Measurements from ENCODE around the gene AGAP1. TPM values are rescaled to one million over a fixed set of nuclear protein-coding genes. Genes with fewer than 3 reads are reported as not detected.

Gene AGAP1
- polyA plus RNA-seq, 2 of the 4 experiments (the other 2 are of a cell fraction): 20.2 to 21.9 TPM

- TF ChIP-seq HMGXB4 (CRISPR knock-in tag; IDR thresholded peaks at IDR 0.05; ENCODE audit: borderline replicate concordance) (no peak), FOSL2 (IDR thresholded peaks at IDR 0.05) (no peak), FOSL2 (CRISPR knock-in tag; IDR thresholded peaks at IDR 0.05) (no peak), CTCF (IDR thresholded peaks at IDR 0.05) (no peak), ZFP36 (IDR thresholded peaks at IDR 0.05; ENCODE audit: borderline replicate concordance, partially characterized antibody) (no peak), BHLHE40 (IDR thresholded peaks at IDR 0.05; ENCODE audit: low read depth, low read length) (no peak), POLR2AphosphoS2 (conservative IDR thresholded peaks at IDR 0.05; ENCODE audit: low read length) (no peak), ESRRA (IDR thresholded peaks at IDR 0.05; ENCODE audit: borderline replicate concordance, low read length) (no peak), ZNF302 (CRISPR knock-in tag; IDR thresholded peaks at IDR 0.05) (no peak), USF2 (IDR thresholded peaks at IDR 0.05) (no peak), MYC (IDR thresholded peaks at IDR 0.05; ENCODE audit: borderline replicate concordance, low read length) (no peak), ELK1 (IDR thresholded peaks at IDR 0.05; ENCODE audit: low read depth, low read length) (no peak), CEBPB (IDR thresholded peaks at IDR 0.05) (no peak), CBX2 (IDR thresholded peaks at IDR 0.05; ENCODE audit: borderline replicate concordance, low read depth) (no peak), RCOR1 (IDR thresholded peaks at IDR 0.05; ENCODE audit: low read depth, low read length) (no peak), NR3C1 (IDR thresholded peaks at IDR 0.05) (no peak), HEYL (CRISPR knock-in tag; IDR thresholded peaks at IDR 0.05) (no peak)
- CTCF ChIA-PET: interaction anchor here (0.5 to 1.8 kb wide), 5 partner anchors 12 to 284 kb away, joined by 3 to 5 read pairs (median 3); no protein-coding TSS in a partner anchor
Measured at GRCh38 chr2:235698028-235698427, 204.2 kb downstream of the AGAP1 start.

GRCh38 chr2:235698491-235698890 is 204.6 kb downstream of the AGAP1 start:
- no peak for DNase-seq (ENCODE audit: low read depth in 1 of 2, low spot score in 1 of 2)
- POLR2A ChIA-PET: no interaction called here
- CTCF ChIA-PET: interaction anchor here (1.0 to 1.8 kb wide), 4 partner anchors 12 to 67 kb away, joined by 3 to 5 read pairs (median 3); no protein-coding TSS in a partner anchor
- 97% methylated on average over 7 of the region's 7 CpGs for WGBS (ENCODE audit: missing lambda C conversion rate)
- no peak for FAIRE-seq
- Histone ChIP-seq H3K9me3 (no peaks in the 10 kb centered on the region), H3K4me2 (no peak overlapping the region), H3K4me3 (no peak overlapping the region), H3K4me1 (peaks cover 22% of the 10 kb centered on the region), H3K27ac (no peak overlapping the region)
- no peak for ATAC-seq
- TF ChIP-seq FOXS1 (CRISPR knock-in tag; IDR thresholded peaks at IDR 0.05) (no peak), HES2 (IDR thresholded peaks at IDR 0.05) (no peak), EHF (CRISPR knock-in tag; IDR thresholded peaks at IDR 0.05) (no peak), ZC3H11A (IDR thresholded peaks at IDR 0.05) (no peak), MAFK (IDR thresholded peaks at IDR 0.05; ENCODE audit: partially characterized antibody) (no peak), HOXB13 (CRISPR knock-in tag; IDR thresholded peaks at IDR 0.05; ENCODE audit: low read depth) (no peak), POLR2AphosphoS2 (conservative IDR thresholded peaks at IDR 0.05; ENCODE audit: low read length) (no peak)

More at GRCh38 chr2:235698028-235698427, 204.2 kb downstream of the AGAP1 start:
- Histone ChIP-seq H3K4me2 (no peak overlapping the region), H3K9me3 (no peaks in the 10 kb centered on the region), H3K27ac (no peak overlapping the region), H3K4me1 (peaks cover 17% of the 10 kb centered on the region), H3K4me3 (no peak overlapping the region)
- no peak for DNase-seq (ENCODE audit: low read depth in 1 of 2, low spot score in 1 of 2)
- POLR2A ChIA-PET: no interaction called here
- WGBS (ENCODE audit: missing lambda C conversion rate): 90% methylated on average over 9 of the region's 9 CpGs
- FAIRE-seq: no peak
- no peak for ATAC-seq

Data from A549 (cell line).